A673 (cell line): ENCODE measurements around the gene PRG2. TPM values are rescaled to one million over a fixed set of nuclear protein-coding genes. Genes with fewer than 3 reads are reported as not detected.

Experiments used
- BruUV-seq: library from RNA; stranded (reverse); fragments of 400-500 nt; replicated peaks from 2 replicates; lab custom pipeline; 2021; lab: Mats Ljungman, UMichigan
- CTCF ChIA-PET: fragments of 300-600 bp; sonication (Branson Sonifier 250); formaldehyde crosslinking; loops from one replicate; lab custom pipeline; 2022; ENCODE audit warnings: antibody characterized with exemption; lab: Charles Lee
- POLR2A ChIA-PET: fragments of 300-600 bp; sonication (Branson Sonifier 250); formaldehyde crosslinking; loops from one replicate; lab custom pipeline; 2022; ENCODE audit warnings: antibody characterized with exemption; ENCODE audit not compliant: low non-redundant PET; lab: Charles Lee
- DNase-seq: peaks from one replicate; pipeline ENCODE4 v3.0.0-alpha.2; 2015; ENCODE audit warnings: low spot score
- H3K27ac ChIP-seq: fragments of 200-600 bp; sonication (generic); 2 replicates; pipeline ENCODE4 v1.5.1; 2016; ENCODE audit warnings: mixed run types, low read depth, mild to moderate bottlenecking, mixed read lengths, antibody characterized with exemption, low read length; ENCODE audit not compliant: poor library complexity, severe bottlenecking
- H3K27me3 ChIP-seq: fragments of 200-600 bp; sonication (generic); replicated peaks from 2 replicates; pipeline ENCODE4 v1.6.1; 2017; ENCODE audit warnings: mixed run types, low read depth, mild to moderate bottlenecking, mixed read lengths, antibody characterized with exemption, low read length; ENCODE audit not compliant: insufficient read depth, poor library complexity
- H3K36me3 ChIP-seq: fragments of 200-600 bp; sonication (generic); 2 replicates; pipeline ENCODE4 v1.6.1; 2016; ENCODE audit warnings: mixed run types, mild to moderate bottlenecking, mixed read lengths, antibody characterized with exemption, low read length; ENCODE audit not compliant: insufficient read depth, poor library complexity, severe bottlenecking
- H3K4me1 ChIP-seq: fragments of 200-600 bp; sonication (generic); 2 replicates; pipeline ENCODE4 v1.6.1; 2017; ENCODE audit warnings: mixed run types, mild to moderate bottlenecking, mixed read lengths, antibody characterized with exemption, low read length; ENCODE audit not compliant: insufficient read depth, poor library complexity, severe bottlenecking
- H3K4me3 ChIP-seq: fragments of 200-600 bp; sonication (generic); 2 replicates; pipeline ENCODE4 v1.5.1; 2016; ENCODE audit warnings: low read depth, mixed run types, mild to moderate bottlenecking, mixed read lengths, low read length; ENCODE audit not compliant: poor library complexity, severe bottlenecking
- H3K9me3 ChIP-seq: fragments of 200-600 bp; sonication (generic); 2 replicates; pipeline ENCODE4 v1.6.1; 2016; ENCODE audit warnings: mixed run types, low read depth, mild to moderate bottlenecking, mixed read lengths, antibody characterized with exemption, low read length; ENCODE audit not compliant: poor library complexity, severe bottlenecking
- EZH2 ChIP-seq: fragments of 200-600 bp; sonication (generic); IDR thresholded peaks from 2 replicates; pipeline ENCODE4 v1.6.1; 2017; ENCODE audit warnings: borderline replicate concordance, low read depth, mild to moderate bottlenecking, mixed read lengths, antibody characterized with exemption, low read length; ENCODE audit not compliant: poor library complexity, severe bottlenecking
- intact Hi-C: fragments of 100-400 bp; cut with micrococcal nuclease; formaldehyde crosslinking; loops from one replicate; pipeline ENCODE4 v1.10.0; 2022; ENCODE audit not compliant: unreplicated experiment
- total RNA-seq: library from RNA; stranded (reverse); gene quantifications from 2 replicates; pipeline ENCODE4 v1.2.3, GENCODE V29; 2021
- TF ChIP-seq, protein P1 (sequence below): fragments of 300-800, 200-600 bp; sonication (generic); conservative IDR thresholded peaks from 2 replicates; pipeline ENCODE4 v1.5.1; 2017; ENCODE audit warnings: low read depth, mild to moderate bottlenecking, antibody characterized with exemption, low read length, moderate library complexity, mixed read lengths

The PRG2 gene
- total RNA-seq, 1 experiment from 2014 or later: not detected

GRCh38 chr11:57348636-57349313 lies 41.7 kb downstream of the PRG2 start:
- Histone ChIP-seq H3K9me3 (peaks cover 7% of the 10 kb centered on the region), H3K27me3 (no peaks in the 10 kb centered on the region), H3K4me3 (no peak overlapping the region), H3K36me3 (no peaks in the 10 kb centered on the region), H3K27ac (no peak overlapping the region), H3K4me1 (no peaks in the 10 kb centered on the region)
- intact Hi-C loops: loop anchor here (5.0 kb wide), 1 partner anchor 939 kb away; no protein-coding TSS in a partner anchor
- ChIA-PET CTCF (interaction anchor here (0.6 to 1.0 kb wide), 2 partner anchors 143 to 232 kb away, joined by 3 read pairs; no protein-coding TSS in a partner anchor), POLR2A (no interaction called here)
- no TSS peak for BruUV-seq
- DNase-seq: no peak
- TF ChIP-seq EZH2: no peak
- TF ChIP-seq, protein P1, sequence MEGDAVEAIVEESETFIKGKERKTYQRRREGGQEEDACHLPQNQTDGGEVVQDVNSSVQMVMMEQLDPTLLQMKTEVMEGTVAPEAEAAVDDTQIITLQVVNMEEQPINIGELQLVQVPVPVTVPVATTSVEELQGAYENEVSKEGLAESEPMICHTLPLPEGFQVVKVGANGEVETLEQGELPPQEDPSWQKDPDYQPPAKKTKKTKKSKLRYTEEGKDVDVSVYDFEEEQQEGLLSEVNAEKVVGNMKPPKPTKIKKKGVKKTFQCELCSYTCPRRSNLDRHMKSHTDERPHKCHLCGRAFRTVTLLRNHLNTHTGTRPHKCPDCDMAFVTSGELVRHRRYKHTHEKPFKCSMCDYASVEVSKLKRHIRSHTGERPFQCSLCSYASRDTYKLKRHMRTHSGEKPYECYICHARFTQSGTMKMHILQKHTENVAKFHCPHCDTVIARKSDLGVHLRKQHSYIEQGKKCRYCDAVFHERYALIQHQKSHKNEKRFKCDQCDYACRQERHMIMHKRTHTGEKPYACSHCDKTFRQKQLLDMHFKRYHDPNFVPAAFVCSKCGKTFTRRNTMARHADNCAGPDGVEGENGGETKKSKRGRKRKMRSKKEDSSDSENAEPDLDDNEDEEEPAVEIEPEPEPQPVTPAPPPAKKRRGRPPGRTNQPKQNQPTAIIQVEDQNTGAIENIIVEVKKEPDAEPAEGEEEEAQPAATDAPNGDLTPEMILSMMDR: no peak

GRCh38 chr11:57348052-57348451 lies 42.4 kb downstream of the PRG2 start:
- no TSS peak for BruUV-seq
- no peak for DNase-seq
- H3K27me3 ChIP-seq: no peaks in the 10 kb centered on the region
- POLR2A ChIA-PET: no interaction called here
- CTCF ChIA-PET: interaction anchor here (1.0 kb wide), 1 partner anchor 231 kb away, joined by 3 read pairs; no protein-coding TSS in a partner anchor
- intact Hi-C loops: loop anchor here (5.0 kb wide), 1 partner anchor 939 kb away; no protein-coding TSS in a partner anchor
- H3K4me3 ChIP-seq: no peak overlapping the region
- no peaks in the 10 kb centered on the region for H3K36me3 ChIP-seq
- no peaks in the 10 kb centered on the region for H3K4me1 ChIP-seq
- TF ChIP-seq, protein P1: no peak
- TF ChIP-seq EZH2: no peak
- H3K9me3 ChIP-seq: peaks cover 7% of the 10 kb centered on the region
- no peak overlapping the region for H3K27ac ChIP-seq

- Histone ChIP-seq H3K4me1 (no peaks in the 10 kb centered on the region), H3K36me3 (no peaks in the 10 kb centered on the region), H3K27ac (no peak overlapping the region), H3K9me3 (peaks cover 7% of the 10 kb centered on the region), H3K27me3 (no peaks in the 10 kb centered on the region), H3K4me3 (no peak overlapping the region)
- intact Hi-C loops: loop anchor here (2.0 to 5.0 kb wide), 2 partner anchors 135 to 940 kb away; no protein-coding TSS in a partner anchor
- DNase-seq: no peak
- CTCF ChIA-PET: no interaction called here
- no peak for TF ChIP-seq EZH2
- TF ChIP-seq, protein P1: no peak
- POLR2A ChIA-PET: no interaction called here
- no TSS peak for BruUV-seq
Measured at GRCh38 chr11:57347336-57347735, 43.1 kb downstream of the PRG2 start.
